D721Med (cell line): ENCODE data around the gene SEMA6B.
A peak's percentile ranks its signal among the peaks of the same experiment; 100 is the strongest.

Experiments
- DNase-seq: peaks from one replicate; pipeline ENCODE4 v3.0.0; 2011; ENCODE audit warnings: low spot score; ENCODE audit not compliant: insufficient read length
- FAIRE-seq: peaks from 2 replicates; lab custom pipeline; 2011; peaks lifted over from hg19 to GRCh38; lab: Jason Lieb, UNC
- CTCF ChIP-seq: IDR thresholded peaks from 2 replicates; pipeline ENCODE4 v1.5.1; 2012; ENCODE audit warnings: mild to moderate bottlenecking, control low read depth; ENCODE audit not compliant: insufficient read depth; ENCODE audit errors: missing control alignments

The SEMA6B gene

GRCh38 chr19:4559569-4559968, at the start of gene SEMA6B:
Gene SEMA6B, minus strand, starts transcription at chr19:4559684. Its CDS starts 1,227 bp downstream, at chr19:4558457.
- no peak for TF ChIP-seq CTCF
- no peak for FAIRE-seq
- no peak for DNase-seq

GRCh38 chr19:4606921-4607678, 47.6 kb upstream of the SEMA6B start:
- DNase-seq (peak; percentile 80), FAIRE-seq (no peak)
- no peak for TF ChIP-seq CTCF

GRCh38 chr19:4606181-4606580, 46.7 kb upstream of the SEMA6B start:
- DNase-seq (no peak), FAIRE-seq (no peak)
- no peak for TF ChIP-seq CTCF

GRCh38 chr19:4604912-4605311, 45.4 kb upstream of the SEMA6B start:
- TF ChIP-seq CTCF, result no peak
- no peak for DNase-seq
- no peak for FAIRE-seq

- DNase-seq, result no peak
- FAIRE-seq, result no peak
- no peak for TF ChIP-seq CTCF
Observed at GRCh38 chr19:4602915-4603314, 43.4 kb upstream of the SEMA6B start.

GRCh38 chr19:4602173-4602788, 42.8 kb upstream of the SEMA6B start:
- DNase-seq (no peak), FAIRE-seq (no peak)
- no peak for TF ChIP-seq CTCF

- FAIRE-seq (no peak), DNase-seq (no peak)
- no peak for TF ChIP-seq CTCF
Observed at GRCh38 chr19:4600893-4601292, 41.4 kb upstream of the SEMA6B start.
